ENCODE measurements around the gene CDX1.

DNA sequence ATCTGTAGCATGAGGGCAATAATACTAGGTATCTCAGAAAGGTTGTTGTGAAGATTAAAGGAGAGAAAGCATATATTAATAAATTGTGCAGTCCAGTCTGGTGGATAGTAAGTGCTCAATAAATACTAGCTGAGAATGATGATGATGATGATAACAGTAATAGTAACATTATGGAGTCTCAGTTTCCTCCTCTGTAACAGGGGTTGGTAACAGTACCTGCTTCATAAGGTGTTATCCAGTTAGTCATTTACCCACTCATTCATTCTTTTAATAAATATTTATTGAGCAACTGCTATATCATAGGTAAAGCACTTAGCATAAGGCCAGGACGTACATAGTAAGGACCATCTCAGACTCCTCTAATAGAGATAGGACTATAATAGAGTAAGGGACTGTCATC lies 30.9 kb downstream of the CDX1 start:
- TF ChIP-seq, protein P1, sequence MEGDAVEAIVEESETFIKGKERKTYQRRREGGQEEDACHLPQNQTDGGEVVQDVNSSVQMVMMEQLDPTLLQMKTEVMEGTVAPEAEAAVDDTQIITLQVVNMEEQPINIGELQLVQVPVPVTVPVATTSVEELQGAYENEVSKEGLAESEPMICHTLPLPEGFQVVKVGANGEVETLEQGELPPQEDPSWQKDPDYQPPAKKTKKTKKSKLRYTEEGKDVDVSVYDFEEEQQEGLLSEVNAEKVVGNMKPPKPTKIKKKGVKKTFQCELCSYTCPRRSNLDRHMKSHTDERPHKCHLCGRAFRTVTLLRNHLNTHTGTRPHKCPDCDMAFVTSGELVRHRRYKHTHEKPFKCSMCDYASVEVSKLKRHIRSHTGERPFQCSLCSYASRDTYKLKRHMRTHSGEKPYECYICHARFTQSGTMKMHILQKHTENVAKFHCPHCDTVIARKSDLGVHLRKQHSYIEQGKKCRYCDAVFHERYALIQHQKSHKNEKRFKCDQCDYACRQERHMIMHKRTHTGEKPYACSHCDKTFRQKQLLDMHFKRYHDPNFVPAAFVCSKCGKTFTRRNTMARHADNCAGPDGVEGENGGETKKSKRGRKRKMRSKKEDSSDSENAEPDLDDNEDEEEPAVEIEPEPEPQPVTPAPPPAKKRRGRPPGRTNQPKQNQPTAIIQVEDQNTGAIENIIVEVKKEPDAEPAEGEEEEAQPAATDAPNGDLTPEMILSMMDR (conservative IDR thresholded peaks at IDR 0.05; ENCODE audit: low read depth, low read length) = no peak
- TF ChIP-seq EZH2 (IDR thresholded peaks at IDR 0.05; ENCODE audit: low read length, unreplicated experiment) = no peak
